Neural cell (in vitro differentiated cells): ENCODE data around the gene HMX1.

Experiments
- MXI1 ChIP-seq: fragments of 450-650 bp; conservative IDR thresholded peaks from 2 replicates; pipeline ENCODE4 v1.6.1; 2014; ENCODE audit warnings: antibody characterized with exemption, mild to moderate bottlenecking; ENCODE audit not compliant: poor library complexity, severe bottlenecking
- TF ChIP-seq, protein P1 (sequence below): fragments of 450-650 bp; IDR thresholded peaks from 2 replicates; pipeline ENCODE4 v1.5.1; 2014; ENCODE audit warnings: antibody characterized with exemption, mild to moderate bottlenecking, moderate library complexity; ENCODE audit not compliant: poor library complexity, severe bottlenecking
- TF ChIP-seq, protein P2 (sequence below): IDR thresholded peaks from 2 replicates; pipeline ENCODE4 v1.6.1; 2012; ENCODE audit warnings: borderline replicate concordance

DNA sequence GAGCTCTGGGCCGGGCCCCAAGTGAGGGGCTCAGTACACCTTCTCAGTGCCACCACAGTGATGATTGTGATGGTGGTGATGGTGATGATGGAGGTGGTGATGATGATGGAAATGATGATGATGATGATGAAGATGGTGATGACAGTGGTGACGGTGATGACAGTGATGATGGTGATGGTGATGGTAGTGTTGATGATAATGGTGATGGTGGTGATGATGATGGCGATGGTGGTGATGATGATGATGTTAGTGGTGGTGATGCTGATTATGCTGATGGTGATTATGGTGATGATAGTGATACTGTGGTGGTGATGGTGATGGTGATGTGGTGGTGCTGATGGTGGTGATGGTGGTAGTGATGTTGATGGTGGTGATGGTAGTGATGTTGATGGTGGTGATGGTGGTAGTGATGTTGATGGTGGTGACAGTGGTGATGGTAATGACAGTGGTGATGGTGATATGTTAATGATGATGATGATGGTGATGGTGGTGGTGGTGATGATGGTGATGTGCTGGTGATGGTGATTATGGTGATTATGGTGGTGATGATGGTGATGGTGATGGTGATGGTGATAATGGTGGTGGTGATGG lies 29.9 kb downstream of the HMX1 start:
- TF ChIP-seq, protein P1, sequence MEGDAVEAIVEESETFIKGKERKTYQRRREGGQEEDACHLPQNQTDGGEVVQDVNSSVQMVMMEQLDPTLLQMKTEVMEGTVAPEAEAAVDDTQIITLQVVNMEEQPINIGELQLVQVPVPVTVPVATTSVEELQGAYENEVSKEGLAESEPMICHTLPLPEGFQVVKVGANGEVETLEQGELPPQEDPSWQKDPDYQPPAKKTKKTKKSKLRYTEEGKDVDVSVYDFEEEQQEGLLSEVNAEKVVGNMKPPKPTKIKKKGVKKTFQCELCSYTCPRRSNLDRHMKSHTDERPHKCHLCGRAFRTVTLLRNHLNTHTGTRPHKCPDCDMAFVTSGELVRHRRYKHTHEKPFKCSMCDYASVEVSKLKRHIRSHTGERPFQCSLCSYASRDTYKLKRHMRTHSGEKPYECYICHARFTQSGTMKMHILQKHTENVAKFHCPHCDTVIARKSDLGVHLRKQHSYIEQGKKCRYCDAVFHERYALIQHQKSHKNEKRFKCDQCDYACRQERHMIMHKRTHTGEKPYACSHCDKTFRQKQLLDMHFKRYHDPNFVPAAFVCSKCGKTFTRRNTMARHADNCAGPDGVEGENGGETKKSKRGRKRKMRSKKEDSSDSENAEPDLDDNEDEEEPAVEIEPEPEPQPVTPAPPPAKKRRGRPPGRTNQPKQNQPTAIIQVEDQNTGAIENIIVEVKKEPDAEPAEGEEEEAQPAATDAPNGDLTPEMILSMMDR = no peak
- TF ChIP-seq, protein P2, sequence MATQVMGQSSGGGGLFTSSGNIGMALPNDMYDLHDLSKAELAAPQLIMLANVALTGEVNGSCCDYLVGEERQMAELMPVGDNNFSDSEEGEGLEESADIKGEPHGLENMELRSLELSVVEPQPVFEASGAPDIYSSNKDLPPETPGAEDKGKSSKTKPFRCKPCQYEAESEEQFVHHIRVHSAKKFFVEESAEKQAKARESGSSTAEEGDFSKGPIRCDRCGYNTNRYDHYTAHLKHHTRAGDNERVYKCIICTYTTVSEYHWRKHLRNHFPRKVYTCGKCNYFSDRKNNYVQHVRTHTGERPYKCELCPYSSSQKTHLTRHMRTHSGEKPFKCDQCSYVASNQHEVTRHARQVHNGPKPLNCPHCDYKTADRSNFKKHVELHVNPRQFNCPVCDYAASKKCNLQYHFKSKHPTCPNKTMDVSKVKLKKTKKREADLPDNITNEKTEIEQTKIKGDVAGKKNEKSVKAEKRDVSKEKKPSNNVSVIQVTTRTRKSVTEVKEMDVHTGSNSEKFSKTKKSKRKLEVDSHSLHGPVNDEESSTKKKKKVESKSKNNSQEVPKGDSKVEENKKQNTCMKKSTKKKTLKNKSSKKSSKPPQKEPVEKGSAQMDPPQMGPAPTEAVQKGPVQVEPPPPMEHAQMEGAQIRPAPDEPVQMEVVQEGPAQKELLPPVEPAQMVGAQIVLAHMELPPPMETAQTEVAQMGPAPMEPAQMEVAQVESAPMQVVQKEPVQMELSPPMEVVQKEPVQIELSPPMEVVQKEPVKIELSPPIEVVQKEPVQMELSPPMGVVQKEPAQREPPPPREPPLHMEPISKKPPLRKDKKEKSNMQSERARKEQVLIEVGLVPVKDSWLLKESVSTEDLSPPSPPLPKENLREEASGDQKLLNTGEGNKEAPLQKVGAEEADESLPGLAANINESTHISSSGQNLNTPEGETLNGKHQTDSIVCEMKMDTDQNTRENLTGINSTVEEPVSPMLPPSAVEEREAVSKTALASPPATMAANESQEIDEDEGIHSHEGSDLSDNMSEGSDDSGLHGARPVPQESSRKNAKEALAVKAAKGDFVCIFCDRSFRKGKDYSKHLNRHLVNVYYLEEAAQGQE = no peak
- no peak for TF ChIP-seq MXI1
